ENCODE results near the gene NMNAT2. TPM values are rescaled to one million over a fixed set of nuclear protein-coding genes. Genes with fewer than 3 reads are reported as not detected.

The NMNAT2 gene
- total and polyA plus RNA-seq, 2 experiments from 2014 or later, result 3.6 to 10.0 TPM

GRCh38 chr1:183198463-183198862 is 219.7 kb downstream of the NMNAT2 start (continued):
- TF ChIP-seq ZNF462 (CRISPR knock-in tag; IDR thresholded peaks at IDR 0.05) (no peak), ZNF114 (CRISPR knock-in tag; IDR thresholded peaks at IDR 0.05) (no peak), ZNF331 (CRISPR knock-in tag; IDR thresholded peaks at IDR 0.05; ENCODE audit: low read depth) (no peak), EZH2phosphoT487 (IDR thresholded peaks at IDR 0.05; ENCODE audit: unreplicated experiment) (no peak), STAT1 (IDR thresholded peaks at IDR 0.05; ENCODE audit: unreplicated experiment) (no peak), CREB1 (CRISPR knock-in tag; IDR thresholded peaks at IDR 0.05; ENCODE audit: low read depth) (no peak), NANOG (IDR thresholded peaks at IDR 0.05; ENCODE audit: borderline replicate concordance) (no peak), ETS1 (IDR thresholded peaks at IDR 0.05) (no peak), REST (IDR thresholded peaks at IDR 0.05; ENCODE audit: unreplicated experiment) (no peak), CTCF (conservative IDR thresholded peaks at IDR 0.05; ENCODE audit: low read depth in 2 of 2) (no peak)
